Hippocampal formation (tissue), 2 donors: Measurements from ENCODE around the gene ITGA7.
A peak's percentile ranks its signal among the peaks of the same experiment; 100 is the strongest.

Experiments used
- DNase-seq, 2 donors: peaks; one replicate each; lab custom pipeline; 2025; lab: John Stamatoyannopoulos, UW

The ITGA7 gene, protein sequence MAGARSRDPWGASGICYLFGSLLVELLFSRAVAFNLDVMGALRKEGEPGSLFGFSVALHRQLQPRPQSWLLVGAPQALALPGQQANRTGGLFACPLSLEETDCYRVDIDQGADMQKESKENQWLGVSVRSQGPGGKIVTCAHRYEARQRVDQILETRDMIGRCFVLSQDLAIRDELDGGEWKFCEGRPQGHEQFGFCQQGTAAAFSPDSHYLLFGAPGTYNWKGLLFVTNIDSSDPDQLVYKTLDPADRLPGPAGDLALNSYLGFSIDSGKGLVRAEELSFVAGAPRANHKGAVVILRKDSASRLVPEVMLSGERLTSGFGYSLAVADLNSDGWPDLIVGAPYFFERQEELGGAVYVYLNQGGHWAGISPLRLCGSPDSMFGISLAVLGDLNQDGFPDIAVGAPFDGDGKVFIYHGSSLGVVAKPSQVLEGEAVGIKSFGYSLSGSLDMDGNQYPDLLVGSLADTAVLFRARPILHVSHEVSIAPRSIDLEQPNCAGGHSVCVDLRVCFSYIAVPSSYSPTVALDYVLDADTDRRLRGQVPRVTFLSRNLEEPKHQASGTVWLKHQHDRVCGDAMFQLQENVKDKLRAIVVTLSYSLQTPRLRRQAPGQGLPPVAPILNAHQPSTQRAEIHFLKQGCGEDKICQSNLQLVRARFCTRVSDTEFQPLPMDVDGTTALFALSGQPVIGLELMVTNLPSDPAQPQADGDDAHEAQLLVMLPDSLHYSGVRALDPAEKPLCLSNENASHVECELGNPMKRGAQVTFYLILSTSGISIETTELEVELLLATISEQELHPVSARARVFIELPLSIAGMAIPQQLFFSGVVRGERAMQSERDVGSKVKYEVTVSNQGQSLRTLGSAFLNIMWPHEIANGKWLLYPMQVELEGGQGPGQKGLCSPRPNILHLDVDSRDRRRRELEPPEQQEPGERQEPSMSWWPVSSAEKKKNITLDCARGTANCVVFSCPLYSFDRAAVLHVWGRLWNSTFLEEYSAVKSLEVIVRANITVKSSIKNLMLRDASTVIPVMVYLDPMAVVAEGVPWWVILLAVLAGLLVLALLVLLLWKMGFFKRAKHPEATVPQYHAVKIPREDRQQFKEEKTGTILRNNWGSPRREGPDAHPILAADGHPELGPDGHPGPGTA

DNA sequence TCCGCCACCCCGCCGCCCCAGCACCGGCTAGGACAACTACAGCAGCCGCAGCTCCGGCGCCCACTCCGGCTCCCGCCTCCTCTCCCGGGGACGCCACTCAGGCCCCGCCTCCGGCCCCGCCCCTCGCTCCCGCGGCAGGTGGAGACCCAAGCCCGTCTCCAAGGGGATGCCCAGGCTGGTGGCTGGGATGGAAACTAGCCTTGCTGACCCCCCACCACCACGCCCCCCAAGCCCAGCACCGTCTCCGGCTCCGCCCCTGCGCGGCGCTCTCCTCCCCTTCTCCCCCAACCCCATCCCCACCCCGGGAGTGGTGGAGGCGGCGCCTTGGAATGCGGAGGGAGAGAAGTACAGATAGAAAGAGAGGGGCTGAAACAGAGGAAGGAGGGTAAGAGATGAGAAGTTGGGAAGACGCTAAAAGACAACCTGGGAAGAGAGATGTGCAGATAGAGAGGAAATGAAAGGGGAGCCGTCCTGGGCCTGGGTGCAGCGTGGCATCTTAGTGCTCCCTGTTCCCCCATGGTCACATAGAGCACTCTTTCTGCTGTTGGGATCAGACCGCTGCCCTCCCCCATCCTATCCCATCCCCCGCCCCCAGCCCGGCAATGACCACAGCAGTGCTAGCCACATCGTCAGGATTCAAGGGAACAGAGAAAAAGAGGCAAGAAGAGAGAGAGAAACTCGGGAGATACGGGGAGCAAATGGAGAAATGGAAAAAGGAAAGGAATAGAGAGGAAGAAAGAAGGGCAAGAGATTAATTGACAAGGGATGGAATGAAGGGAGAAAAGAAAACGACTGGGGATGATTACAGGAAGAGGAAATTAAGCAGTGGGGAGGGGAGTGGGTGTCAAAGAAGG is at the start of gene ITGA7:
Gene ITGA7, minus strand, starts transcription at position 64 of the 854 bp plus-strand sequence. CDS start 222 bp downstream, outside the sequence.
- peak in 1 of 2 donors; percentile 49 for DNase-seq

DNA sequence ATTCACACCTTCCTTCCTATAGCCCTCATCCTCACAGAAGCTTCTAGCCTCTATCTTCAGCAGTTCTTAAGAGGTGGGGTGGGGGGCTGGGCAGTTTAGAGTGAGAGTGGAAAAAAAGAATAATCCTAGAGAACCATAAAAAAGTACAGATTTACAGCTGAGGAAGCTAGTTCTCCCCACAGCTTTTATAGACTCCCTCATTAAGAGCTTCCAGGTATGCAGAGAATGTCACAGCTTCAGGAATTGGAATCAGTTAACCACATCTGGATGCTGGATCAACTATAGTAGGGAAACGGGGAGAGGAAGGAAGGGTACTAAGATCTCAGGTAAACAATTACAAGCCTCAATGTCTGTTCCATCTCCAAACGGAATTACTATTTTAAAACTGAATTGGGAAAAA is 47.5 kb upstream of the ITGA7 start:
- no peak for DNase-seq

DNA sequence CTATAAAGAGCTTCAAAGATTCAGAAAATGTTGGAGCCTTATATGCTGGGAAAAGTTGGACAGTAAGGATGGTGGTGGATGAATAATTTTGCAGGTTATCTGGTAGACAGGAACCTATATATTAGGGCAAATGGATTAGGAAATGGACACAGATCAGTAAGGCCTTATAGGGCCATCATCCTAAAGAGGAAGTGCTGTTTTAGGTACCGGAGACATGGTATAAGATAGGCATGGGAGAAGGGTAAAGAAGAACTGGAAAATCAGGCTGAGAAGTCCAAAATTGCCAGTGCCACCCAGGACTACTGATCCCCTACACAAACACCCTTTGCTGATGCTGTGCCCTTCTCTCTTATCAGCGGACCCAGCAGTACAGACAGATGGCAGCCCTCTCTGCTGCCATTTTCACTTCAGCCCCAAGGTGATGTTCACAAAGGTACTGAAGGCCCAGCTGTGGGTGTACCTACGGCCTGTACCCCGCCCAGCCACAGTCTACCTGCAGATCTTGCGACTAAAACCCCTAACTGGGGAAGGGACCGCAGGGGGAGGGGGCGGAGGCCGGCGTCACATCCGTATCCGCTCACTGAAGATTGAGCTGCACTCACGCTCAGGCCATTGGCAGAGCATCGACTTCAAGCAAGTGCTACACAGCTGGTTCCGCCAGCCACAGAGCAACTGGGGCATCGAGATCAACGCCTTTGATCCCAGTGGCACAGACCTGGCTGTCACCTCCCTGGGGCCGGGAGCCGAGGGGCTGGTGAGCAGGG is 40.7 kb upstream of the ITGA7 start:
- no peak for DNase-seq

DNA sequence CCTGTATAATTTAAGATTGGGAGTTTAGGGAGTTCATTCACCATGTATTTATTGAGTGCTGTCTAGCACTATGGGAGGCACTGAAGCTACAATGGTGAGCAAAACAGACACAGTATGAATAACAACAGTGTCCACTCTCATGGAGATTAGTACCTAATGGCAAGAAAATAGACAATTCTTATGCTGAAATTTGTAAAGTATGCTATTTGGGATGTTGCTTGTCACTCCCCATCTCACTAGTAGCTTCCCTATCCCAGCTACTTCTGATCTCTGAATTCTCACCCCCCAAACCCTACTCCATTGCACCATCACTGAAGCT is 39.2 kb upstream of the ITGA7 start:
- no peak for DNase-seq

DNA sequence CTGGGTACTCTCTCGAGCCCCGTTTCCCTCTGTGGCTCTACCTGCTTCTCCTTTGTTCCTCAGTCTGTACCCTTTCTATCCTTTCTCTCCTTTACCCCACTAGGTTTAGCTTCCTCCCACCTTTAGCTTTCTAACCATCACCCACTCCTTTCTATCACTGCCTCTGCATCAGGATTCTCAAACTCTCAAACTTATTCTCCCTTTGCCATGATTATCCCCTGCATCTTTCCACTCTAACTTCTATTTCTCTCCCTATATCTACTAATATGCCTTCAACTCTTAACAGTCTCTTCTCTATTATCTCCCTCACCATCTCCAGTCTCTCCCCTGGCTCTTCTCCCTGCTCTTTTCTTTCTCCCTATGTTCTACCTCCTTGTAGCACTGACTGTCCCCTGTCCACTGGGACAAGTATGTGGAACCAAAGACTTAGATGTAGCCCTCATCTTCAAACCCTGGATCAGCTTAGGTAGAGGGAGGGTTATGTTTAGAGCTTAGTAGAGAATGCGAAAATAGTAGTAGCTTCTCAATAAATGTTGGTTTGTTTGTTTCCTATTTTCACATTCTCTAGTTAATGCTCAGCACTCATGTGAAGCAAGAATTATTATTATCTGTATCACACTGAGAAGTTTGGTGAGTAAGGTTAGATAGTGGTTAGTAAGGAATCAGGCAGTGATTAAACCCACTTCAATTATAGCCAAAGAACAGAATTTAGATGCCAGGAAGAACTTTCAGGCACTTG is 38.6 kb upstream of the ITGA7 start:
- no peak for DNase-seq

DNA sequence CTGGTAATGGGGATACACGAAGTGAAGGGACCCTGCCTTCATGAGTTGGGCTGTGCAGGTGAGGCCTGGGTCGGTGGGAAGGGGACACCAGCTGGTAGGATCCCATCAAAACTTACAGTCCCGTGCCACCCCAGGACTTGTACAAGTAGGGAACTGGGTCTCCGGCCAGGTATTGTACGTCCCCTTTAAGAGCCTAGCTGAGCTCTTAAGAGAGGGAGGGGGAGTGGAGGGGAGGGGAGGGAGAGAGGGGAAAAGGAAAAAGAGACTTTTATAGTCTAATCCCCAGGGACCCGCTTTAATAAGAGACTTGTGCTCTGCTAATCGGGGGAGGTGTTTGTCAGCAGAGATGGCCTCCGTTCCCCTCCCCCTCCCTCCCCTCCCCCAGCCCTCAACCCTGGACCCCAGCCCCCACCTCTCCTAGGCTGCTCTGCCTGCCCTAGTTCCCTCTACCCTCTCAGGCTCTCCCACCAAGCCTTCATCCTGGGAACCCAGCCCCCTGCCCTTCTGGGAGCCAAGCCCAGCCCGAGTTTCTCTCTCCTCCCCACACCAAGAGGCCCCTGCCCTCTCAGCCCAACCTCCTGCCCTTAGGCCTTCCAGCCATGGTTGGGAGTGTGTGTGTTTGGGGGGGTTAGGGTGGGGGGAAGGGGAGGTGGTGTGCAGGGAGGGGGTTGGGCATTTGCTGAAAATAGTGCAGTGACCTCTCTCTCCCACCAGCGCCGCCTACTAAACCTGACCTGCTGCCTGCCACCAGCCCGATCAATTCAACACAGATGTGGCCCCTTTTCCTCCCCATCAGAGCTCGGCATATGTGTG is 37.9 kb upstream of the ITGA7 start:
- peak in 1 of 2 donors; percentile 38 for DNase-seq

DNA sequence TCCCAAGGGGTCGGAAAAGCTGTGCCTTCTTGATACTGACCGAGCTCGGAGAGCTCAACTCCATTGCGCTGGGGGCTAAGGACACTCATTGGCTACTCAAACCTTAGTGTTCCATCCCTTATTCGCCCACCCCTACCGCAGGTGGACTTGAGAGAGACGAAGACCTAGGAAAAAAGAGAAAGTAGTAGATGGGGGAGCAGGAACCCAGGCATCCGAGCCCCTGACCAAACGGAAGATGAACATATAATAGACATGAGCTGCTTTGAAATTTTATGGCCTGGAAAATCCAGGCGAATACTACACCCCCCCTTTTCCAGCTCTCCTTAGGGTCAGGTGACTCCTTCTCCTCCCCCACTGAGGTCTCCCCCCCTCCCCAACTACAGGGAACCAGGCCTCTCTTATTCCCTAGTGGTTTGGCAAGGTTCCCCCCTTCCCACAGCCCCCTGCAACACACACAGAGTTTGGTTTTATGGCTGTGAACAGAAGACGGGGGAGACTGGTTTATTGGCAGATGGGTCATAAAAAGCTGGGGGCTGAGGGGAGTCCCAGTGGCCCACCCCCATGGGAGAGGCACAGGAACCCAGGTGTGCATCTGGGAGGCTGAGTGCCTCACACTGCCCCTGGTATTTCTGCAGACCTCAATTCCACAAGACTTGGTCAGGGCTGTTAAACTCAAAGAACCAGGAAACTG is 36.8 kb upstream of the ITGA7 start:
- no peak for DNase-seq

DNA sequence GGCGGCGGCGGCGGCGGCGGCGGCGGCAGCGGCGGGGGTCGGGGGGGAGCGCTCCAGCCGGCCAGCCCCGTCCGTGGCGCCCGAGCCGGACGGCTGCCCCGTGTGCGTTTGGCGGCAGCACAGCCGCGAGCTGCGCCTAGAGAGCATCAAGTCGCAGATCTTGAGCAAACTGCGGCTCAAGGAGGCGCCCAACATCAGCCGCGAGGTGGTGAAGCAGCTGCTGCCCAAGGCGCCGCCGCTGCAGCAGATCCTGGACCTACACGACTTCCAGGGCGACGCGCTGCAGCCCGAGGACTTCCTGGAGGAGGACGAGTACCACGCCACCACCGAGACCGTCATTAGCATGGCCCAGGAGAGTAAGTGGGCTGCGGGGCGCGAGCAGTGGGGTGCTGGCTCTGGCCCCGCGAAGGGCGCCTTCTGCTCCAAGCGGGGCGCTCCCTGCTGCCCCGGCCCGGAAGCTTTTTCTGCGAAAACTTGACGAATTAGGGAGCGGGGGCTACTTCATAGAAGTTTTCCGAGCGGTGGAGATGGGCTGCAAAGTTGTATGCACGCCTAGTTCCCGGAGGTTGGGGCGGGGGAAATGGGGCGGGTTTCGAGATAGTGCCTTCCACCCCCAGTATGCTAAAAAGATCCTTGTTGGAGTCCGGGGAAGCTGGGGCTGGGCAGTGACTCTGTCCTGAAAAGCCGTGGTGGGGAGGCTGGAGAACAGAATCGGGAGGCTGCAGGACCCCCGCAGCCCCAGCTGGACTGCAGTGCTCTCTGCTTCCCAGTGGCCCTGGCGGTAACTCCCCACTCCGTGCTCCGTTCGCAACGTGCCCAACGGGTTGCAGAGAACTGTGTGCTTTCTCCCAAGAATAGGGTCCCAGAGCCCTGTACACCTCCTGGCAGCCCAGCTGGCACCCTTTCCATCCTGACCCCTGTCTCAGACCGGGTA is 36.0 kb upstream of the ITGA7 start:
- no peak for DNase-seq

DNA sequence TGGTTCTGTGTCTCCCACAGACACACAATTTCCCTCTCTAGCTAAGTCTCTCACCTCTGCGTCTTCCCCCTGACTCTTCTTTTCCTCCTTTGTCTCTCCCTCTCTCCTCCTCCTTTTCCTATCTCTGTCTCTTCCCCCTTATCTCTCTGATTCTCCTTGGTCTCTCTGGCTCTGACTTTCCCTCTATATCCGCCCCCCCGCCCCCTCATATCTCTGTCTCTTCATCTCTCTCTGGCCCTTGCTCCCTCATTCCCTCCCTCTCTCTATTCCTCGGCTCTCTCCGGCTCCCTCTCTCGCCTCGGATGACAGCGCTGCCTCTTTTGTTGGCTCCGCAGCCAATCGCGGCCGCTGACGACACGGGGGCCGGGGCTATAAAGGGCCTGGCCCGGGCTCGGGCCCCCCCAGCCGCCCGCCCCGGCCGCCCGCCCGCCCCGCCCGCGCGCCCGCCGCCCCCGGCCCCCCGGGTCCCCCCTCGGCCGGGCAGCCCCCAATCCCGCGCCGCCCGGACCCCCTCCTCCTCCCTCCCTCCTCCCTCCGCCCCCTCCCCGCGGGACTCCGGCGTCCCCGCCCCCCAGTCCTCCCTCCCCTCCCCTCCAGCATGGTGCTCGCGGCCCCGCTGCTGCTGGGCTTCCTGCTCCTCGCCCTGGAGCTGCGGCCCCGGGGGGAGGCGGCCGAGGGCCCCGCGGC is 35.2 kb upstream of the ITGA7 start, which contains the start of gene GDF11:
Gene GDF11, plus strand, starts transcription at position 404 of the 687 bp plus-strand sequence. Its CDS starts 195 bp downstream, at position 599.
- DNase-seq = peak; percentile 77 to 81

DNA sequence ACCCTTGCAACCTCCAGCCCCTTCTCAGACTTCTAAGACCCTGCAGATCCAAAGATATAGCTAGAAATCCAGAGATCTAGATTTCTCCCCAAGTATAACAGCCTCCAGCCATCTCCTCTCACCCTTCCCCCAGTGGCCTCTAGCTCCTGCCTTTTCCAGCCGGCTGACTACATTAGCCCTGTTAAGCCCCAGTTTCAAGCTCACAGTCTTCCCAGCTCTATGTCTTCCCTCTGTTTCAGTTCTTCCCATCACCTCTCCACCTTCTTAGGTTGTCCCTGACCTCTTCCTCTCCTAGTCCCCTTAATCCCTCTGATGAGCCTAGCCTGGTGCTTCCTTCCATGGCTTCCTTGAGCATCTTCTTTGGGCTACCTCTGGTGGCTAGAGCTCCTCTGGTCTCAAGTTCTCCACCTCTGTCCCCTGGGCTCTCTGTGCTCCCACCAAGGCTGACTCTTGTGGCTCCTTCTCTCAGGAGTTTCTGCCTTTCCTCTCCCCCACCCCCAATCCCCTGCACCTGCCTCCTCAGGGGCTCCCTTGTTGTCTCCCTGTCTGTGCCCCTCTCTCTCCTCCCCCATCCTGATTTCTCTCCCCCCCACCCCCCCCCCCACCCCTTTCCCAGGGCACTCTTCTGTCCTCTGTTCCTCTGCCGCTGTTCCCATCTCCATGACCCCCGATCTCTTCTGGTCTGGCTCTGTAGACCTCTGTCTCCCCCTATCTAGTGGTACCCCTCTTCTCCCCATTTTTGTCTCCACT is 34.4 kb upstream of the ITGA7 start:
- no peak for DNase-seq

DNA sequence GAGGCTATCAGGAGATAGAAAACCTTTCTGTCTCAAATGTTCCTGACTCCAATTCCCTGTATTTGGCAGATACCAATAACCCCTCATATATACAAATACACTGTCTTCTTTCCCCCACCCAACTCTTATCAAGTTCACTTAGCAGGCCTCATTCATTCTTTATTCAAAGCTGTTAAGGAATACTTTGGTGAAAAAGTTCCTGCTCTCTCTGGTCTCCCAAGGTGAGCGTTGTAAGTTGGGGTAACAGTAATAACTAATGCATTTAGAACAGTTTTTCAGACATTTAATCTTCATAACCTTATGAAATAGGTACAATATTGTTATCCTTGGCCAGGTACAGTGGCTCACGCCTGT is 31.3 kb upstream of the ITGA7 start:
- no peak for DNase-seq

DNA sequence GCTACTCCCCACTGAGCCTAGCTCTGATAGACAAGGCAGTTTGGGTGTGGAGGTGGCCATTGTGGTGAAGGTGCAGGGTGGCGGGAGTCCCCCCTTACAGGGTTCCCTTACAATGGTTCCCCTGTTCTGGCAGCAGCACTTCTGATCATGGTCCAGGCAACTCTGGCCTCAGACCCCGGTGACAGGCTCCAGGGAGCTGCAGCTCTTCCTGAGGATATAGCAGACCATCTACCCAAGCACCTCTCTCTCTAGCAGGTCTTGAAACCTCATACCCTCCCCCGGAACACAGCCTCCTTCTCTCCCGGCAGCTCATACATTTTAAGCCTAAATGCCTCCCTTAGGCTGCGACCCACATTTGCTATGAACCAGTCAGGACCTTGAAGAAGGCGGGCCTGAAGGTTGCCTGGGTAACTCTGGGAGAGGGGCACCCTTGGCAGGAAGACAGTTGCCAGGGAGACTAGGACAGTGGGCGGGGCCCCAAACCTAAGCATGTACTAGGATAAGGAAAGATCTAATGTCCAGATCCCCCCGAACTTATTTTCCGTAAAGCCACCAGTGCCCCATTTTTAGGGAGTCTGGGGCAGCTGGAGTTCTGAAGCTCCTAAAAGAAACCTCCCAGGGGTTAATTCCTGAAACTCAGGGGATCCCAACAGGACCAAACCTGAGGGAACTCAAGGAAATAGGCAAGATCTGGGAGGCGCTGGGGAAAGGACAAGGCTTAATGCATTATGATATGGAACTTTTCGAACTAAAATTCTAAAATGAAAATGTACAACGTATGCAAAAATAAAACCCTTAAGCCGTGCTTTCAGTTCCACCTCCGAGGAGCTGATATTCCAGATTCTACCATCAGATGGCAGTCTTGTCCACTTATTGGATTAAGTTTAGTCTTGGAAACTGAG is 30.7 kb upstream of the ITGA7 start:
- DNase-seq = peak; percentile 73 to 88

DNA sequence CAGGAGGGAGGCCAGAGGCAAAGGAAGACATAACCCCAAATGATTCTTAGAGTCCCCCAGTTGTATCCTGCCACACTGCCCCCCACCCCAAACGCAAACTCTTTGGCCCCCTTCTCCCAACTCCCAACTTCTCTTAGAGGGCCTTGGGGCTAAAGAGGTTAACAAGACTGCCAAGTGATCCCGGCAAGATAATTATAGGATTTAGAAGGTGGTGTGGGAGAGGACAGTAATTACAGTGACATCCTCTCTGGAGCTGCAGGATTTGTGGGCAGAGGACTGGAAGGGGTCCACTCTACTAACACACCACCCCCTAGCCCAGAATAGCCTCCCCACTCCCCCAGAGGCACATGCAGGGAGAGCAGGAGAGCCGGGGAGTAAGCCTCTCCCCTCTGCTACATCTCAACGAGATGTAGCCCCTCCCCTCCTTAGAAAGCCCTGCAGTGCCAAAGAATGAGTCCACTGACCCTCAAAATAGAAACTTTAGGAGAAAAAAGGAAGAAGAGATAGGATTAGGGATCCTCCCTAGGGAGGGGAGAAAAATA is 29.9 kb upstream of the ITGA7 start:
- DNase-seq = no peak

DNA sequence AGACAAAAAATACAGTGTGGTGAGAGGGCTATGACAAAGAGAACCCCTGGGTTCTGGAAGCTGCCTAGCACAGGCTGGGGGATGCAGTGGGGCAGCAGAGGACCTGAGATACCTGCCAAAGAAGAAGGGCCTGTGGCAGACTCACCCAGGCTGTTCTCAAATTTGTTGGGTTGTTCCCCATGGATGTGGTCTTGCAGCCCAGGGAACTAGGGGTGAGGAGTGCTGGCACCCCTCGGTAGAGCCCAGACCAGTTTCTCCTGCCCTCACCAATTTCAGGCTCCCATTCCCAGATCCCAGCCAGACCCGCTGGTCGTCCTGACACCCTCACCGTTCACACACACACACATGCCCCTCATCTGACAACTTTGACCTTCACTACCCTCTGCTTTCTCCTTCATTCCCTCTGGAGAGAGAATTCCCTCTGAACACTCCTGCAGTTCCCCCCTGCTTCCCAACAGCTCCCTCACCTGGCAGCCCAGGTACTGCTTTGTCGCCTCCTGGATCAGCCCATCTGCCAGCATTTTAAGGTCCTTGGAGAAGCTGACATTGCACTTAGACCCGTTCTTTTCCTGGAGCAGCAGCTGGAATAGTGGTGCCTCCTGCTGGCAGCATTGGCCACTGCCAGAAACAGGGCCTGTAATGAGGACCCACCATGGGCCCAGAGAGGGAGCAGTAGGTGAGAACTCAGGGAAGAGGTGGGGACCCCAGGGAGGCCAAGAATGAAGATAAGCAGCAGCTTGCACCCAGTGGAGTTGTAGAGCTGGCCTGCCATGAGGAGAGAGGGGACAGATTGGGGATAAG is 29.3 kb upstream of the ITGA7 start:
- peak; percentile 55 to 73 for DNase-seq
